GM19328 (cell line): ENCODE measurements around the gene SLC2A4RG.
"Not testable (repeated sequence)": the region's sequence is repeated elsewhere in the genome, so short reads cannot be mapped to it uniquely, and the experiment has no call there.

Source experiments
- ATAC-seq: cut with Tn5 transposase; IDR thresholded peaks from one replicate; pipeline ENCODE4 v1.9.1; 2021; ENCODE audit warnings: mild to moderate bottlenecking, moderate library complexity; ENCODE audit not compliant: unreplicated experiment

The SLC2A4RG gene

GRCh38 chr20:63773571-63774241, 34.1 kb downstream of the SLC2A4RG start:
- ATAC-seq = no peak

GRCh38 chr20:63774306-63774705, 34.7 kb downstream of the SLC2A4RG start:
- ATAC-seq = no peak

- no peak for ATAC-seq
Measured at GRCh38 chr20:63775096-63775978, 35.8 kb downstream of the SLC2A4RG start.

GRCh38 chr20:63776875-63777274, 37.3 kb downstream of the SLC2A4RG start:
- not testable (repeated sequence) for ATAC-seq

GRCh38 chr20:63777614-63778013, 38.0 kb downstream of the SLC2A4RG start:
- ATAC-seq = no peak

GRCh38 chr20:63778034-63778752, 38.6 kb downstream of the SLC2A4RG start:
- ATAC-seq = no peak

GRCh38 chr20:63778857-63779256, 39.3 kb downstream of the SLC2A4RG start:
- ATAC-seq = no peak

GRCh38 chr20:63781181-63781580, 41.6 kb downstream of the SLC2A4RG start:
- ATAC-seq = no peak

- no peak for ATAC-seq
Measured at GRCh38 chr20:63782051-63782471, 42.5 kb downstream of the SLC2A4RG start.

GRCh38 chr20:63782521-63782971, 43.0 kb downstream of the SLC2A4RG start:
- no peak for ATAC-seq

- ATAC-seq = no peak
Measured at GRCh38 chr20:63783970-63784369, 44.4 kb downstream of the SLC2A4RG start.

- no peak for ATAC-seq
Measured at GRCh38 chr20:63785691-63786131, 46.1 kb downstream of the SLC2A4RG start.

GRCh38 chr20:63787302-63787701, 47.7 kb downstream of the SLC2A4RG start:
- no peak for ATAC-seq

- no peak for ATAC-seq
Measured at GRCh38 chr20:63787749-63788148, 48.2 kb downstream of the SLC2A4RG start.

- no peak for ATAC-seq
Measured at GRCh38 chr20:63789836-63790571, 50.4 kb downstream of the SLC2A4RG start.

- no peak for ATAC-seq
Measured at GRCh38 chr20:63790572-63791168, 51.1 kb downstream of the SLC2A4RG start.

GRCh38 chr20:63791497-63792156, 52.1 kb downstream of the SLC2A4RG start:
- no peak for ATAC-seq

GRCh38 chr20:63792866-63793265, 53.3 kb downstream of the SLC2A4RG start:
- no peak for ATAC-seq
